ENCODE data around the gene KLHL11. TPM values are rescaled to one million over a fixed set of nuclear protein-coding genes. Genes with fewer than 3 reads are reported as not detected.
A peak's percentile ranks its signal among the peaks of the same experiment; 100 is the strongest.

KLHL11 gene, protein sequence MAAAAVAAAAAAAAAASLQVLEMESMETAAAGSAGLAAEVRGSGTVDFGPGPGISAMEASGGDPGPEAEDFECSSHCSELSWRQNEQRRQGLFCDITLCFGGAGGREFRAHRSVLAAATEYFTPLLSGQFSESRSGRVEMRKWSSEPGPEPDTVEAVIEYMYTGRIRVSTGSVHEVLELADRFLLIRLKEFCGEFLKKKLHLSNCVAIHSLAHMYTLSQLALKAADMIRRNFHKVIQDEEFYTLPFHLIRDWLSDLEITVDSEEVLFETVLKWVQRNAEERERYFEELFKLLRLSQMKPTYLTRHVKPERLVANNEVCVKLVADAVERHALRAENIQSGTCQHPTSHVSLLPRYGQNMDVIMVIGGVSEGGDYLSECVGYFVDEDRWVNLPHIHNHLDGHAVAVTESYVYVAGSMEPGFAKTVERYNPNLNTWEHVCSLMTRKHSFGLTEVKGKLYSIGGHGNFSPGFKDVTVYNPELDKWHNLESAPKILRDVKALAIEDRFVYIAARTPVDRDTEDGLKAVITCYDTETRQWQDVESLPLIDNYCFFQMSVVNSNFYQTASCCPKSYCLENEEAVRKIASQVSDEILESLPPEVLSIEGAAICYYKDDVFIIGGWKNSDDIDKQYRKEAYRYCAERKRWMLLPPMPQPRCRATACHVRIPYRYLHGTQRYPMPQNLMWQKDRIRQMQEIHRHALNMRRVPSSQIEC
- total RNA-seq: 10.8 TPM
- long read RNA-seq, partial matches to known transcripts: 0 of 1 reads
- long read RNA-seq, other reads (novel, unspliced or antisense): 0 of 1 reads

DNA sequence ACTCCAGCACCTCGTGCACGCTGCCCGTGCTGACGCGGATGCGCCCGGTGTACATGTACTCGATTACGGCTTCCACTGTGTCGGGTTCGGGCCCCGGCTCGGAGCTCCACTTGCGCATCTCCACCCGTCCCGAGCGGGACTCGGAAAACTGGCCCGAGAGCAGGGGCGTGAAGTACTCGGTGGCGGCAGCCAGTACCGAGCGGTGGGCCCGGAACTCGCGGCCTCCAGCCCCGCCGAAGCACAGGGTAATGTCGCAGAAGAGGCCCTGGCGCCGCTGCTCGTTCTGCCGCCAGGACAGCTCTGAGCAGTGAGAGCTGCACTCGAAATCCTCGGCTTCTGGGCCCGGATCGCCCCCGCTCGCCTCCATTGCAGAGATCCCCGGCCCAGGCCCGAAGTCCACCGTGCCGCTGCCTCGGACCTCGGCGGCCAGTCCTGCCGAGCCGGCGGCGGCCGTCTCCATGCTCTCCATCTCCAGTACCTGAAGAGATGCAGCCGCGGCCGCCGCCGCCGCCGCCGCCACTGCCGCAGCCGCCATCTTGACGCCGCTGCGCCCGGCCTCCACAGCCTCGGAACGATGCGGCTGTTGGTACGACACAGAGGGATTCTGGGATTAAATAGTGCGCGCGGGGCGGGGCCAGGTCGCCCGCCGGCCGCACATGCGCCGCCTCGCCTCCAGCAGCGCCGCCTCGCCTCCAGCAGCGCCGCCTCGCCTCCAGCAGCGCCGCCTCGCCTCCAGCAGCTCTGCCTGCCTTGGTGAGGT is at the start of gene KLHL11:
Gene KLHL11 (minus strand): TSS at position 588 of the 760 bp plus-strand sequence. CDS start 53 bp downstream, at position 535.
- peak; percentile 95 for DNase-seq (ENCODE audit: low spot score)

DNA sequence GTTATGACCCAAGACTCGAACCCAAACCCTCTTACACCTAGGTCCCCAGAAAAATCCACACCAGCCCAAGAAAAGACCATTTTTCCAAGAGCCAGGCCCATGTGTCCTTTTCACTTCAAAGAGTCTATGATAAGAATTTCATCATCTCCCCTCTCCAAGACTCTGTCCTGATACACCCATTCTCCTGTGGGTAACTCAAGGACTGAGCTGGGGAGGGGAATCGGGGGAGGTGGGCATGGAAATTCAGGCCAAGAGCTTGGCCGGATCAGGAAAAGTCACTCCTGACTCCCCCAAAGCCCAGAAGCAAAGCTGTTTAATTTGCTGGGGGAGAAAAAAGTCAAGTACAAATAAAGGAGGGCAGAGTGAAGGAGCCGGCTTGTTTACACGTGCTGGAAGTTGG is 49.8 kb upstream of the KLHL11 start:
- DNase-seq (ENCODE audit: low spot score): no peak

DNA sequence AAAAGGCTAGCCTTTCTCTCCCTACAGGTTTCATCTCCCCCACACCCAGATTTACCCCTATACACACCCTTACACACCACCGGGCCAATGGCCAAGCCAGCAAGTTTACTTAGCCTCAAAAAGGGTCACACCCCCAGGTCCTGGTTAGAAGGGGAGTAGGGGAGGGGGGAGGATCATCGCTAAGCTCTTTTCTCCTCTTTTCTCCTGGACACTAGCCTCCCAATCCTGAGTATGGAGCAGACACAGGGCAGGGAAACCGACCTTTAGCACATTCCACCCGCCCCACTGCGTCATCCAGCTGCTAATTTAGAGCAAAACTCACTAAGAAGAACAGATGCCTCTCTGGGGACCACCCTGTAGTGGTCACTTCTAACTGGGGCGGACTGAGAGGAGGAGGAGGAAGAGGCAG is 49.1 kb upstream of the KLHL11 start:
- DNase-seq (ENCODE audit: low spot score): no peak

DNA sequence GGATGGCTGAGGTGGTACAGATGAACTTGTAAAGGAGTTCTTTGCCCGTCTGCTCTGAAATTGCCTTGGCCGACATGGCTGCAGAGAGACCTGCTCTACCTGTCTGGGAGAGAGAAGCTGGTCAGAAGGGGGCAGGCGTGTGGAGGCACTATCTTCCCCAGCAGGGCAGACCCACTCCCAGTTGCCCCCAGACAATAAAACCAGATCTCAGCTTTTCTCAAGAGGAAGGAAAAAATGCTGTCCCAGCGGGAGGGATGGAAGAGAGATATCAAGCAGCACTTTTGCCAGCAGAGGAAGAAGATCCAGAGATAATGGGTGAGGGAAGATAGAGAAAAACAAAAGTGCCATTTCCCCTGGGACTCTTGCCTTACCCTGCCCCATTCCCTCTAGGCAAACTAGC is 48.6 kb upstream of the KLHL11 start:
- no peak for DNase-seq (ENCODE audit: low spot score)

DNA sequence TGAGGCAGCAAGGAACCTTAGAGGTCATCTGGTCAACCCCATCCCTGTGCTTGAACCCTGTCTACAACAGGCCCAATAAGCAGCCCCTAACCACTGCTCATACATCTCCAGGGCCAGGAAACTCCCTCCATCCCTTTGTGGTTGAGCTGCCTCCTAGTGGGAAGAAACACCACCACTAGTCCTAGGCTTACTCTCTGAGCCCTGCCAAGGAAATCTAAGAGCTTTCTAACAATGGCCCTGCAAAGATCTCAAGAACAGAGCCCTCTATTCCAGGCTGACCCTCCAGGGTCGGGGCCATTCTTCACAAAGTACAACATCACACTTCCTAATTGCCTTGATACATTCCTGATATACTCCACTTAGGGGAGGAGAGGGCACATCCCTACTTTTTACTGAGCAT is 47.7 kb upstream of the KLHL11 start:
- DNase-seq (ENCODE audit: low spot score): no peak

DNA sequence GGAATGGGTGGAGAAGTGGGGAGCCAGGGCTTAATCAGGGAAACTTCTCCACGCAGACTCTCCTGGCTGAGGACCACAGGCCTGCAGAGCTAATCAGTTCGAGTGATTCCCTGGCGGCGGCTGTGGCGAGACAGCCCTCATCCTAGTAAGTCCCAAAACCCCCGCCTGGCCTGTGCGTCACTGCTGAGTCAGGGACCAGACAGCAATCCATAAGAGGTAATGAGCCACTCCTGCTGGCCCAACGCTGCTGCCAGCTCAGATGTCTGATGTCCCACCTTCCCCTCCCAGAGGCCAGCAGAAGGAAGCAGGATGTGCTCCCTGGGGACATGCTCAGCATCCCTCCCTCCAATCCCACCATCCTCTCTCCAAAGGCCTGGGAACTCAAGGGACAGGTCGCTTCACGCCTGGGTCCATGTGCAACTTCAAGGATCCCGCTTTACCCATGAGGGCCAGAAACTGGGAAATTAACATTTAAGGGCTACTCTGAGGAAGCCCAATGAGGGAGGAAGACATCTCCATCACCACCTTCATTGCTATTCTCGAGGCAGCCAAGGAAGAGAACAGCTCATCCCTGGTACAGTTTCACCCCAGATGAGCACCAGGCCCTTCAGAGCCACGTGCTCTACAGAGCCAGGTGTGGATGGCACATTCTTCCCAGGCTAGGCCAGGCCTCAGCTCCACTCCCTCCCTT is 45.6 kb upstream of the KLHL11 start:
- no peak for DNase-seq (ENCODE audit: low spot score)

DNA sequence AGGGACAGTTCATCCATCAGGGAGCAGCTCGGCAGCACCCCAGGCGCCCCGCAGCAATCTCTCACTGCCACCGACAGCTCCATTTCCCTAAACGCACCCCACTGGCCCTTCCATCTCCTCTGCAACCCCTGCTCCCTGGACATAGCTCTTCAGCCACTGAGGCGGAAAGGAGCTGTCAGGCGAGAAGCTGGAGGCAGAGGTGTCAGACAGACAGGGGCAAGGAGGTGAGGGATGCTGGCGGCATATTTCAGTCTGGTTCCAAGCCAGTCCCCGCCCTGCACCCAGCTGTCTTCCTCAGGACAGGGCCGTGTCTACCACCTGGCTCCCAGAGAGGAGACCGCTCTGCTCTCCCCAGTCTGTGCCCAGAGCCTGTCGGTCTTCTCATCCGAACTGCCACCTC is 43.9 kb upstream of the KLHL11 start:
- DNase-seq (ENCODE audit: low spot score): no peak

DNA sequence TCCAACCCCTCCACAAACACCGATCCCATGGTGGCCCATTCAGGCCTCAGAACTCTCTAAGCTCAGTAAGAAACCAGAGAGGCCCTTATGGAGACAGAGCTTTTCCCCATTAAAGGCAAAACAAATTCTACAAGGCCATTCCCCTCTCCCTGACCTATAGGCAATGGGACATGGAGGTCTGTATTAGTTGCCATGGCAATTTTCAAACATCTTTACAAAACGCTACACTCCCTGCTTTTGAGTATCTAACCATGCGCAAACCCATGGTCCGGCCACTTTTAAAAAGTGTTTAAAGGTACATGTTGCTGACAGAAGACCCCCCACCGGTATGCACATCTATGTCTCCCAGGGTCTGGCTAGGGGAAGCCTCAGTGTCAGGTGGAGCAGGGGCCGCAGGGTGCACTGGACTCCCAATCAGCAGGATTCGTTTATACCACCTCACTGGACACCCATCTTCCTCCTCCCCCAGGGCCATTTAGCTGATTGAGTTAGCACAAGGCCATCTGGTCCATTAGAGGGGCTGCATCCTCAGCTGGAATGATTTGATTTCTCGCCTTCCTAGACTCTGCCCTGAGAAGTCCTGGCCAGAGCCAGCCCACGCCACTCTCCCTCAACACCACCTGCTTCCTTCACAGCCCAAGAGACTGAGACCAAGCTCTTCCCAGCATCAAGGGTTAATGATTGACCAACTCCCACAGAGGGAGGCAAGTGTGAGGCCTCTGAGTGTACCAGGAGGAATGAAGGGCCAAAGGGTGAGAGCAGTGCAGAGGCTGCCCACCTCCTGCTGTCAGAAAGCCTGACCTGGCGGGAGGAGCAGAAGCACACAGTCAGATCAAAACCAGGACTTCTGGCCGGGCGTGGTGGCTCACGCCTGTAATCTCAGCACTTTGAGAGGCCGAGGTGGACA is 42.7 kb upstream of the KLHL11 start:
- no peak for DNase-seq (ENCODE audit: low spot score)

DNA sequence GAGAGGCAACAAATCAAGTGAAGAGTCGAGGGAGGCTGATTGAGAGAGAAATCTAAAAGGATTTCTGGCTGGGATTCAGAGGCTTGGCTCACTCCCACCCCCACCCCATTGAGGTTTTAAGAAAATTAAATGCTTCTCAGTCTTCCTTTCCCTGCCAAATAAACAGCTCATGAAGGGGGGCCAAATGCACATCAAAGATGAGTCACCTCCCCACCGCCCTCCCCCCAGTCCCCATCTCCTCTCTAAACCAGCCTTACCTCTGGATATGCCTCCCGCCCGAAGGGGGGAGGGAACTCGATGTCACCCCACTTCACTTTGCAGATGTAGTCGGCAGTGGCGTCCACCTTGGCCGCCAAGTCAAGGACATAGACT is 41.9 kb upstream of the KLHL11 start:
- no peak for DNase-seq (ENCODE audit: low spot score)

DNA sequence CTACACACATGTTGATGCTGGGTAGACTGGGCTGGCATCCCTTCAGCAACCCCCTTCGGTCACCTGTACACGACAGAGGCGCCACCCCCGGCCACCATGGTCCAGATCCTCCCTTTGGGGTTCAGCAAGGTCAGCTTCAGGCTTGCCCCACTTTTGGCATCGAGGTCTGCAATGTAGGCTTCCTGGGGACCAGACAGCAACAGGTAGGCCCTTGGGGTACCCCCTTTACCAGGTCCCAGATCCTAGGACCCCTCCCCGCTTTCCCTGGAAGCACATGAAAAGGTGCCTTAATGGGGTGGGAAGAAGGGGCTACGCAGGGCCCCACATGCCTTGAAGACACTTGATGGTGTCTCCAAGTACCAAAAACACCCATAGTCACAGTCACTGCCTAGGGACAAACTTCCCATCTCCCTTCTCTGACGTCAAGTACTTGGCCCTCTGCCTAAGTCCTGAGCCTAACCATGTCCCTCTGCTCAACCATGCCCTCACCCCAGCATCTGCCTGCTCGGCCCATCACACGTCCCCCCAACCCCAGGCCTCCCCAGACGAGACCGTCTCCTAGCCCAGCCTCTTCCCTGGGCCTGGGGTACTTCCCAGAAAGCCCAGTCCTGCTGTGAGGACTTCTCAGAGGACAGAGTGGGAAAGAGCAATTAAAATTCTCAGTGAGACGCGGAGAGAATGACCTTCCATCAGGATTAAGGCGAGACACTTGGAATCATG is 41.4 kb upstream of the KLHL11 start:
- DNase-seq (ENCODE audit: low spot score): no peak

DNA sequence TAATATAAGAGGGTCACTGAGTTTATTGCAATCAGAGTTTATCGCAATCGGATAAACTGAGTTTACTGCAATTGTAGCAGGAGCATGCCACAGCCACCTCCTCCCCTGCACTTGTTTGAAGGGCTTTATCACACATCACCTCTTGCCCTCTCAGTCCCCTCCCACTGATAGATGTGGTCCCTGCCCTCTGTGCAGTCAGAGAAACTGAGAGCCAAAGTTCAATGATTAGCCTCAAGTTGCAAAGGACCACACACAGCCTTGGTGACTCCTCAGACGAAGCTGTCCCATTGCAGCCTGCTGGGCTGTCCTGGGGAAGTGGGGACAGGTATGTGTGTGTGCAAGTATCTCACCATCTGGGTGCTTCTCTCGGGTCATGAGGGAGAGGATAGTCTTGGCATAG is 39.9 kb upstream of the KLHL11 start:
- DNase-seq (ENCODE audit: low spot score): no peak

DNA sequence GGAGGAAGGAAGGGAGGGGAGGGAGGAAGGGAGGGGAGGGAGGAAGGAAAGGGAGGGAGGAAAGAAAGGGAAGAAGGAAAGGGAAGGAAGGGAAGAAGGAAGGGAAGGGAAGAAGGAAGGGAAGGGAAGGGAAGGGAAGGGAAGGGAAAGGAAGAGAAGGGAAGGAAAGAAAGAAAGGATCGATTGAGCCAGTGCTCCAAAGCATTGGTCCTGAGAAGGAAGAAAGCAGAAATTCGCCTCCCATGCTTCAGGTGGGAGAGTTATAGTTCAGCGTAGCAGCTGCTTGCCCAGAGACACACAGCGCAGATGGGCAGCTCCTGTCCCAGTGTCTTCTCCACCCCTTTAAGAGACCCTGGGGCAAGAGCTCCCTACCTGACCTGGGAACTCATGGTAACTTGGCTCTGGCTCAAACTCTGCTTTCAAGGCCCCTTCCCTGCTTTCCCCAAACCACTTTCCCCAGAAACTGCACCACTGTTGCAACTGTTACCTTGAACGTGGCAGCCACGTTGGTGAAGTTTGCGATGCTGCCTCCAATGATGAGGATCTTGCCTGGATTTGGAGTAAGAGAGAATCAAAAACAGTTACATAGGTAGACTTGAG is 39.1 kb upstream of the KLHL11 start:
- DNase-seq (ENCODE audit: low spot score): no peak

DNA sequence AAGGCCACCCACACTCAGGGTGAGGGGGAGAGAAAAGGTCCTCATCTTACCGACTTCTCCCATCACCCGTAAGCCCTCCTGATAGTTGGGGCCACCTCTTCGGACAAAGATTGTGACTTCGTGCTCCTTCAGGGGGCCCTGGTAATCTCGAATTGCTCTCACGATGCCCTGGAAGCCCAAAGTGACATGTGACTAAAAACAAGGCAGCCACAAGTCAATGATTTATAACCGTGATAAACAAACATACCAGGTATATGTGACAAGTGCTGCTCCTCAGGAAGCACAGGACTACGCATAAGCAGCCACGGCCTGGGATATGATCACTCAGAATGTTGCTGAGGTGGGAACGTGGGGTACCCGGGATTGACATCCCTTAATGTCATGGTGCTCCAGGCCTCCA is 36.4 kb upstream of the KLHL11 start:
- no peak for DNase-seq (ENCODE audit: low spot score)

DNA sequence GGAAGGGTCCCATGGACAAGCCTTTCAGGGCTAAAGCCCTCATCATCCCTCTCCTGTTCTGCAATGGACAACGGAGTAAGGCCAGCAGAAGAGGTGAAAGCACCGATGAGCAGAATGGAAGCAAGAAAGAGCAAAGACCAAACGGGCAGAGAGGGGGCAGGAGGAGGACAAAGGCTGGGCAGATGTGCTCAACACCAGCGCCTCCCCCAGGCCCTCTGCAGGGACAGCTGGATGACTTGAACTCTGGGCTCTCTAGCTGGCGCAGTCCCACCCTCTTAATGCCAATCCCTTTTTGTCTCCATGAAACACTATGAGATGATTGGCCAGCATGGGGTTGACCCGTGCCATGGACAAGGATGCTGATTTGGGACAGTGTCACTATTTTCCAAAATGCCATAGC is 31.5 kb upstream of the KLHL11 start:
- DNase-seq (ENCODE audit: low spot score): no peak

DNA sequence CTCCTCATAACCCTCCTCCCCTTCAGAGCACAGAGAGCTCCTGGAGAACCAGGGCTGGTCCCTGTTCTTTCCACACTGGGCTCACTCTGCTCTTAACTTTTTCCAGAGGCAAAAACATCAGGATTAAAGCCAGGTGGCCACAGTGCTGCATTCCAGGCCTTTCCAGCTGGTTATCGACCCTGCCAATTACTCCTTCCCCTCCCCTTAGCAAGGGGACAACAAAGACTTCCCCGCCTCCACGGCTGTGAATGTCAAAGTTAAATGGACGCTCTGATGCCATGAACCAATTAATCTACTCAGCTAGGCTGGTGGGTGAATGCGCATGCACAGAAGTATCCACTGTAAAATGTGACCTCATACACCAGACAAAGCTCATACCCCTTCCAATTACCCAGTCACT is 30.4 kb upstream of the KLHL11 start:
- DNase-seq (ENCODE audit: low spot score): no peak

DNA sequence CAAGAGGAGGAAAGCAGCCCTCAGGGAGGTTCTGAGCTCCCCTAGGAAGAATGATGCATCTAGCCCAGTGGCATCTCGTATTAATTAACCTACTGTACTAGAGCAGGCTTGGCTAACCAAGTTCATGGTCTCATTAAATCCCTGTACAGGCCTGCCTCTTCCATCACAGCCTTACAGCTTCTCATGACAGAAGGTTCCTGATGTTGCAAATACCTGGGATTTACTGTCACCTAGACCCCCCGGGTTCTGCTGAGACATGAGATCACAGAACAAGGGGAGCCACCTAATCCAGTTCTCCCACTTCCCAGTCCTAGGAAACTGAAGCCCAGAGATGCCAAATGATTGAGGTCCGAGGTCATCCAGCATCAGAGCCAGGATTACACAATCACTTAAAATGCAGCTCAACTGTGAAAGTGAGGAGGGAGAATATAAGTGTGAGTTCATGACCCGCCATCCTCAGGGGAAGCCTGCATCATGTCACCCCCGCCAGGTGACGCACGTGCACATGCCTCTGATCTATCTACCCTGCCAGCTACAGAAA is 29.6 kb upstream of the KLHL11 start:
- DNase-seq (ENCODE audit: low spot score): no peak

DNA sequence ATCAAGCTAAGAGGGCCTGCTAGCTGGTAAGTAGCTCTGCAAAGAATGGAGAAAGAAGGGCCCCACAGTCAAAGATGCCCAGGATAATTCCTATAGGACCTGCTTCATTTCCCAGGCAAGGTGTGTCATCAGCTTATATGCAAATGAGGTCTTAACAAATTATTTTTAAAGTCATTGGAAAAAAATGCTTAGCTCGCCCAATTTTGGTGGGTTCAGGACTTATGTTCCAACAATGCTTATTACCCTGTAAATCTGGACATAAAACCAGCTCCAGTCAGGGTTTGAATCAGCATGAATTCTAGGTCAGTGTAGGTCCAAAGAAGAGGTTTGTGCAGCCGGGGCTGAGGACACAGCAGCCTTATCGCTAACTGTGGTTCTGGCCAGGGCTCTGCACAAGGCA is 28.2 kb upstream of the KLHL11 start:
- no peak for DNase-seq (ENCODE audit: low spot score)

DNA sequence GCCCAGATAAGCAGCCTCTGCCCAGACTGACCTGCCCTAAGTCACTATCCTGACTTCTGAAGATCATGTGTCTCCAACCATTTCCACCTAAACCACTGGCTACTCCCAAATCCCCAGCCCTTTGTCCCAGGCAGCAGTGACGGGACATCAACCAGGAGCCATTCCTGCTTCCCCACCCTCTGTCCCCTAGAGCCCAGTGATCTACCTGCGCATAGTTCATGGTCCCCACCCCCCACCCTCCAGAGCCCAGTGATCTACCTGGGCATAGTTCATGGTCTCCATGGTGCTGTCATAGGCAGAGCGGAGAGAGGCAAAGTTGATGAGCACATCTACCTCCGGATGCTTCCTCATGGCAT is 26.8 kb upstream of the KLHL11 start:
- DNase-seq (ENCODE audit: low spot score): no peak

Data from mesenteric fat pad (tissue), 1 donor.